ENCODE data around the gene SUSD2.
A peak's percentile ranks its signal among the peaks of the same experiment; 100 is the strongest.
"Not testable (repeated sequence)": the region's sequence is repeated elsewhere in the genome, so short reads cannot be mapped to it uniquely, and the experiment has no call there.

The SUSD2 gene

GRCh38 chr22:24209016-24209415, 27.7 kb downstream of the SUSD2 start:
- no peak for DNase-seq (ENCODE audit: low read depth in 3 of 3, low spot score in 1 of 3)

GRCh38 chr22:24209687-24210086, 28.4 kb downstream of the SUSD2 start:
- DNase-seq (ENCODE audit: low read depth in 3 of 3, low spot score in 1 of 3), result no peak

- DNase-seq (ENCODE audit: low read depth in 3 of 3, low spot score in 1 of 3), result not testable (repeated sequence)
These were observed 29.1 kb downstream of the SUSD2 start for GRCh38 chr22:24210409-24210808.

- DNase-seq (ENCODE audit: low read depth in 3 of 3, low spot score in 1 of 3), result not testable (repeated sequence)
These were observed 30.4 kb downstream of the SUSD2 start for GRCh38 chr22:24211716-24212115.

GRCh38 chr22:24213111-24213510, 31.8 kb downstream of the SUSD2 start:
- not testable (repeated sequence) for DNase-seq (ENCODE audit: low read depth in 3 of 3, low spot score in 1 of 3)

- DNase-seq (ENCODE audit: low read depth in 3 of 3, low spot score in 1 of 3), result no peak
These were observed 33.4 kb downstream of the SUSD2 start for GRCh38 chr22:24214467-24215285.

- DNase-seq (ENCODE audit: low read depth in 3 of 3, low spot score in 1 of 3), result no peak
These were observed 35.4 kb downstream of the SUSD2 start for GRCh38 chr22:24216541-24217209.

GRCh38 chr22:24217384-24217783, 36.1 kb downstream of the SUSD2 start:
- DNase-seq (ENCODE audit: low read depth in 3 of 3, low spot score in 1 of 3), result no peak

GRCh38 chr22:24219750-24220149, 38.5 kb downstream of the SUSD2 start:
- no peak for DNase-seq (ENCODE audit: low read depth in 3 of 3, low spot score in 1 of 3)

GRCh38 chr22:24224468-24224867, 43.2 kb downstream of the SUSD2 start:
- DNase-seq (ENCODE audit: low read depth in 3 of 3, low spot score in 1 of 3), result no peak

DNA sequence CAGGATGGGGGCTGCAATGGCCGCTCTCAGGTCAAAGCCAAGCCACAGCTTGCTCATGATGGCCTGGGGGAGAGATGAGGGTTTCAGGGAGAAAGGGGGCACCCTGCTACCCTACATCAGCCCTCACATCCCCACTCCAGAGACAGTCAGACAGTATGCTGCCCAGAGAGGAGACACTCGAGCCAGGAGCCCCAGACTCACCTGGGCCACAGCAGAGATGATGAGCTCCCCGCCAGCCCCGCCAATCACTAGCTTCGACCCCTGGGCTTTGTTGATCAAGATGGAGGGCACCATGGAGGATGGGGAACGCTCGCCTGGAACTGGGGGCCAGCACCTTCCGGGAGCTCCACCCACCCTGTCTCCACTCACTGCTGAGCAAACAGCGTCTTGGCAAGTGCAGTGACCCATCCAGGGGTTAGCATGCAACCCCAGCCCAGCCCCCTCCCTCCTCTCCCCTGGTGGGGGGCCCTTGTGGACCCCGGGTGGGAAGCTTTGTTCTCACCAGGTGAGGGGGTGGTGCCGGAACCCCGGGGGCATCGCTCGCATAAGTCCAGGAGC, 43.8 kb downstream of the SUSD2 start:
- no peak for DNase-seq (ENCODE audit: low read depth in 3 of 3, low spot score in 1 of 3)

DNA sequence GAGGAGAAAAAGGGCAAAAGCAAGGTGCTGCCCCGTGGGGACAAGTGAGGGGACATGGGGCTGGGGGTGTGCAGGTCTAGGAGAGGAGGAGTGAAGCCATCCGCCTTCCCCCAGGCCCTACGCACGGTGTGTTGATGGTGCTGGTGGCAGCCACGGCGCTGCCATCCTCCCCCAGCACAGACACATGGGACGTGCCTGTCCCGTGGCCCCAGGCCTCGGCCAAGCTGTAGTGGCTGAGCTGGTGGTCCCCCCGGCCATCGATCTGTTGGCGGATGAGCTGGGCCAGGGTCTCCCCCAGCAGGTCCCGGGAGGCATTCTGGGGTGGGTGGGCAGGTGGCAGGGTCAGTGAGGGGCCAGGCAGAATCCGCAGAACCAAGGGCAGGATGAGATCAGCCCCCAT, 44.7 kb downstream of the SUSD2 start:
- DNase-seq (ENCODE audit: low read depth in 3 of 3, low spot score in 1 of 3), result no peak

DNA sequence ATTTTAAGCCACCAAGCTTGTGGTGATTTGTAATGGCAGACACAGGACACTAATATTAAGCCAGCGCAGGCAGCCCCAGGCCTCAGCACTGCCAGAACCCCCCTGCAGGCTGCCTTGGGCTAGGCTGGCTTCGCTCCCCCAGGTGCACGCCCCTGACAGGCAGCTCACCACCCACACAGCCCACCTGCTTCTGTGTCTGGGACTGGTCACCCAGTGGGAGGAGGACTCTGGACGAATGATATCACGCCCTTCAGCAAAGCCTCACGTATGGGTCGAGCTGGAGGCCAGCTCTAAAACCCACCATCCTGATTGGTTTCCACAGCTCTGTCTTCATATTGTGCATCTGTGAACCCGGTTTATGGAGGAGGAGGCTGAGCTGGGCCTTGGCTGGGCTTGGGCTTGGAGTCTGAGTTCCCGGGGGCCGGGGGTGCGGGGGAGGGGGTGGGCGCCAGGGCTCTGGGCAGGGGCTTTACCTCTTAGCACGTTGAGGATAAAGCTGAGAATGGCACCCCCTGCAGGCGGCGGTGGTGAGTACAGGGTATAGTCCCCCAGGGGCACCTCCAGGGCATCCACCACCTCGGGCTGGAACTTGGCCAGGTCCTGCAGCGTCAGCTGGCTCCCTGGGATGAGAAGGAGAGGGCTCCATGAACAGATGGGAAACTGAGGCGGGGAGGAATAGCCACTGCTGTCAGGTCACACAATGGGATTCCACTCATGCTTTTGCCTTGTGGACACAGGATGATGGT, 49.8 kb downstream of the SUSD2 start:
- DNase-seq (ENCODE audit: low read depth in 3 of 3, low spot score in 1 of 3), result peak in 2 of 3 donors; percentile 27 to 62

DNA sequence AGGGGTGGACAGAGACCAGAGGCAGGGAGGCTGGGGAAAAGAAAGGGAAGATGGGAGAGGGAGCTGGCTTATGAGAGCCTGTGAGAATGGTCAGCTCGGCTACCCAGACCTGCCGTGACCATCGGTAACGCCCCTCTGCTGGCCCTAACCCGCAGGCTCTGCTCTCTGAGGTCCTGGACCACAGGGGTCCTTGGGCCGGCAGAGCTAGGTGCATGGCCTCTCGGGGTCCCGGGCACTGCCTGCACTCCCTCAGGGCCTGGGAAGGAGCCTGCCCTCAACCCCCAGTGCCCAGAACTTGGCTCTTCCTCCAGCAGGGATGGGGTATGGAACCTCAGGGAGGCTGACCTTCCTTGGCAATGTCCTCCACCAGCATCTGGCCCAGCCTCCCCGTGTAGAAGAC, 50.4 kb downstream of the SUSD2 start:
- DNase-seq (ENCODE audit: low read depth in 3 of 3, low spot score in 1 of 3), result no peak

DNA sequence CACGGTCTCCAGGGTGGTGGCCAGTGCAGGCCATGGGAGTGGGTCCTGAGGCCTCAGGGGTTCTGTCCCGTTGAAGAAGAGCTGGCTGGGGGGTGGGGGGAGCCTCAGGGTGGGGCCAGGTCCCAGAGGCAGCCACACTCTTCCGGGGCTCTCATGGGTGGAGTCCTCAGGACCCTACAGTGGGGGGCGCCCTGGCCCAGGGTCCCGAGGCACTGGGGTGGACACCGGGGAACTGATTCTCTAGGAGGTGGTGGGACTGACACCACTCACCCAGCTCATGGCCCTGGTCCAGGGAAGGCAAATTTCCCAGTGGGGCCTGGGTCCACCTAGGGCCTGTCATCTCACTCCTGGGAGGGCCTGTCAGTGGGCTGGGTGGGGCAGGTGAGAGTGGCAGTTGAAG, 50.8 kb downstream of the SUSD2 start:
- no peak for DNase-seq (ENCODE audit: low read depth in 3 of 3, low spot score in 1 of 3)

- DNase-seq (ENCODE audit: low read depth in 3 of 3, low spot score in 1 of 3), result no peak
These were observed 51.4 kb downstream of the SUSD2 start for GRCh38 chr22:24232725-24233124.

- no peak for DNase-seq (ENCODE audit: low read depth in 3 of 3, low spot score in 1 of 3)
These were observed 51.9 kb downstream of the SUSD2 start for GRCh38 chr22:24233235-24233634.

GRCh38 chr22:24233816-24234215, 52.5 kb downstream of the SUSD2 start:
- no peak for DNase-seq (ENCODE audit: low read depth in 3 of 3, low spot score in 1 of 3)

- DNase-seq (ENCODE audit: low read depth in 3 of 3, low spot score in 1 of 3), result no peak
These were observed 54.0 kb downstream of the SUSD2 start for GRCh38 chr22:24235315-24235714.

GRCh38 chr22:24236656-24237055, 55.4 kb downstream of the SUSD2 start:
- no peak for DNase-seq (ENCODE audit: low read depth in 3 of 3, low spot score in 1 of 3)

- DNase-seq (ENCODE audit: low read depth in 3 of 3, low spot score in 1 of 3), result not testable (repeated sequence)
These were observed 56.9 kb downstream of the SUSD2 start for GRCh38 chr22:24238101-24238694.

Measured in stimulated activated CD4-positive, alpha-beta T cell treated with anti-CD3 and anti-CD28 coated beads, TNF-alpha, amount 100 ng/mL, for 1 hour (primary cell).